HG03521 (cell line): ENCODE measurements around the gene ZRSR2.
A peak's percentile ranks its signal among the peaks of the same experiment; 100 is the strongest.
"Not testable (repeated sequence)": the region's sequence is repeated elsewhere in the genome, so short reads cannot be mapped to it uniquely, and the experiment has no call there.

Experiments
- ATAC-seq: cut with Tn5 transposase; IDR thresholded peaks from one replicate; pipeline ENCODE4 v1.9.1; 2021; ENCODE audit warnings: mild to moderate bottlenecking, moderate library complexity; ENCODE audit not compliant: unreplicated experiment

ZRSR2 gene

GRCh38 chrX:15797707-15798106 lies 7.4 kb downstream of the ZRSR2 start:
- ATAC-seq: no peak

DNA sequence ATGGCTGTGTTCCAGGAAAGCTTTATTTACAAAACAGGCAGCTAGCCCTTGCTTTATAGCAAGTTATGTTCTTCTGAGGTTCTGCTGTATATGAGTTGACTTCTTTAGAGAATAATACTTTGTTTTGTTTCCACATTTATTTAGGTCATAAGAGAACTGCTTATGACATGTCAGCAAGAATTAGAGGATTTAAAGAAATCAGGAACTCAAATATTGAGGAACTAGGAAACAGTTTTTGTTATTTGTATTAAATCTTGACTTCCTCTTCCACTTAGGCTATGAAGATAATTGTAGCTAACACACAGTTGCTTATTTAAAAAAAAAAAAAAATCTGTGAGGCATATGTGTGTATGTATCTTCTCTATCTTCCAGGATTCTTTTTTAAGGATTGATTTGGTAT lies 14.3 kb downstream of the ZRSR2 start:
- no peak for ATAC-seq

DNA sequence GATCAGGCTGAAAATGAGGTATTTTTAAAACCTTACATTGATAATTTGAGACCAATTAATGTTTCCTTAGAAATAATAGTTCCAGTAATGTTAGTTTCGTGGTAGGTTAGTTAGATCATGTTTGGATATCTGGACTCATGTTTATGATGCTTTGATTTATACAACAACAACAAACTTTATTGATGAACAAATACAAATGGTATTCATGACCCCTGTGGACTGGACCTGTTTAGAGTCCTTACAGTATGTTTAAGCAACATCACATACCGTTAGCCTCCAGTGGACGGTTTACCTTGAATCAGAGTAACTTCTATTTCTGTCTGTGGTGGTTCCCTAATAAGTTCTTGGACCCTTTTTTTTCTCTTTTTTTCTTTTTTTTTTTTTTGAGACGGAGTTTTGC lies 18.0 kb downstream of the ZRSR2 start:
- ATAC-seq: no peak

DNA sequence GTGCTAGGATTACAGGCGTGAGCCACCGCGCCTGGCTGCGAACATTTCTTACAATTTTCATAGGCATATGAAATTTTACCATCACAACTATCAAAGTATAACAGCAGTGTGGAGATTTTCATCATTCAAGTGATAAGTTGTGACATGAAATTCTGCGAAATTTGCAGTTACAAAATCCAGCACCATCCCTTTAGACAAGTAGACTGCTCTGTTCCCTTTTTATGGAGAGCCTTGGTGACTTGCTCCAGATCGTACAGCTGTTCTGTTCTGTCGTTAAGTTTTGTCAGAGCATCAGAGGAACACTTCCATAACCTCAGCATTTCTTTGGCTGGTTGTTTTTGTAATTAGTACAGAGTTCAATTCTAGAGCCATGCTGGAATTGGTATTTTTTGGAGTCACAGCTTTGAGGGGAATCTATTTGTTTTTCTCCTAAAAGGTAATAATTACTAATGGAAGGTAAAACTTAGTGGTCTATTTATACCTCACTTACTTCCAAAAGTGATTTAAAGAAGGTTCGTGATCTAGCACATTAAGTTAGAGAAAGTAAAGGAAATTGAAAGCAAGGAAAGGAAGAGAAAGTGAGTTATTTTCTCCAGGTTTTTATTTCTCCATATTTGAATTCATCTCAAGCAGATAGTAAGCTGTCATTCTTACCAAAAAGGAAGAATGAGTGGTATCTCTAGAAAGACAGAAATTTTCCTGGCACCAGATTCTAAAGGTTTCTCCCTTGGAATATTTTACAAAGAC lies 22.1 kb downstream of the ZRSR2 start:
- no peak for ATAC-seq

- no peak for ATAC-seq
Observed at GRCh38 chrX:15813416-15813815, 23.1 kb downstream of the ZRSR2 start.

- ATAC-seq: no peak
Observed at GRCh38 chrX:15814771-15815365, 24.6 kb downstream of the ZRSR2 start.

- ATAC-seq: peak; percentile 61
Observed at GRCh38 chrX:15815779-15816437, 25.6 kb downstream of the ZRSR2 start.

DNA sequence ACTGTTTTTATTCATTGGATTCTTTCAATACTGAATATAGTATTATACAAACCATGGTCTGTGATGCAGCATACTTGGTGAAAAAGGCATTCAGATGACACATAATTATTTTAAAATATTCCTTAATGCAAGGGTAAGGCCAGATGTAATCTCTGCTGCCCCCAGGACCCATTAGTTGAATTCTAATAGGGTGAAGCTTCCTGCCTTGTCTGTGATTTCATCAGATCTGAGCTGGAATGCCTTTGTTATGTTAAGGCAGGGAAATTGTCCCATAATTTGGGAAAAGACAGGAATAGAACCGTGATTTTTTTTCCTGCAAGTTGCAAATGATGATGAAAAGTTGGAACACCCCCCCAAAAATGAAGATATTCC lies 26.1 kb downstream of the ZRSR2 start:
- ATAC-seq: no peak

DNA sequence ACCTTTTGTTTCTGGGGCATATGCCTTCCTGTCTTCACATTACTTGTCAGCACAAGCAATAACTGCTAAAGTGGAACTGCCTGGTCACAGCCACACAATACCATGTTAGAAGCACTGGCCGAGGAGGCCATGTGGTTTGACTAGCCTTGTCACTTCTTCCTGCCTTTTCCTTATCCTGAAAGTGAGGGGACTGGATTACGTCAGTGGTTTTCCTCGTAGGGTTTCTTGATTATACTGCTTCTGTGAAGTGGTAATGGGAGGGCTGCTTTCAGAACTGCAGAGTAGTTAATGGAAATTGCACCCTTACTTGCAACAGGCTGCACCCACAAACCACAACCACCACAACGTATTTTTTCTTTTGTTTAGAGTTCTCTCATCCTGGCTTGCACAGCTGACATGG lies 26.6 kb downstream of the ZRSR2 start:
- ATAC-seq: no peak

GRCh38 chrX:15820106-15821073 lies 30.1 kb downstream of the ZRSR2 start:
- ATAC-seq: no peak

DNA sequence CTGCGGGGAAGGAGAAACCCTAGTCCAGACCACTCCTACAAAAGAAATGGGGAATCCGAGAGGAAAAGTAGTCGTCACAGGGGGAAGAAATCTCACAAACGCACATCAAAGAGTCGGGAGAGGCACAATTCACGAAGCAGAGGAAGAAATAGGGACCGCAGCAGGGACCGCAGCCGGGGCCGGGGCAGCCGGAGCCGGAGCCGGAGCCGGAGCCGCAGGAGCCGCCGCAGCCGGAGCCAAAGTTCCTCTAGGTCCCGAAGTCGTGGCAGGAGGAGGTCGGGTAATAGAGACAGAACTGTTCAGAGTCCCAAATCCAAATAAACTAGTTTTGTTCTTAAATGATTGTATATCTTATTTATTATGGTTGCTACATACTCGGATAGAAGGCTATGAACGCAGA lies 32.6 kb downstream of the ZRSR2 start:
- ATAC-seq: no peak

DNA sequence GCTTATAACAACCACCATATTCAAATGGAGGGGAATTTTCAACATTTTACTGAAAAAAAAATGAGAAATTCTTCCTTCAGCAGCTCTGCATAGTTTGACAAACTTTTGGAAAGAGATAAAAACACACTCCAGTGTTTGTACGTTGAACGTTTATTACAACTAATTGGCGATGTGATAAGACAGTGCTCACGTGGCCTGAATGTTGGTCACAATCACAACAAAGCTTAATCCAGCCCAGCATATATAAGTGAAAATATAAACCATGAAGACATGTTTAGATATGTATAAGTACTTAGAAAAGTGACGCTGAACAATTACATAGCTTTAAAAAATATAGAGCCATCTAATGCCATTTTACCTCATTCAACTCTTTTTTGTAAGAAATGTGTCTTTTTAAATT lies 35.7 kb downstream of the ZRSR2 start:
- ATAC-seq: no peak

DNA sequence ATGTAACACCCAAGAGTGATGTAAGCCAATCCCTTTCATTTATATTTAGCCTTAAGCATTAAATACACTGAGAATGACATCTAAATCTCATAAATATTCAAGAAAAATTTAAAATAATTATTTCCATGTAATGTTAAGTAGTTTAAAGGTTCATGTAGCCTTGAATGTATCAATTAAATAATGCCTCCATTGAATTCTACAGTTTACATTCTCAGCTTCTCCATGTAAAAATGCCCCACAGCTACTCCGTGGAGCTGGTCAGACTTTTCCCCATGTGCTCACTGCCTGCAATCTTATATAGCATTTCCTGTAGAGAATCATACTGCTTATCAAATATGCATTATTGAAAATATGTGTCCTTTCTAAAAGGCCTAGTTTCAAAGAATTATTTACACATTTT lies 38.9 kb downstream of the ZRSR2 start:
- no peak for ATAC-seq

GRCh38 chrX:15831347-15831746 lies 41.1 kb downstream of the ZRSR2 start:
- ATAC-seq: not testable (repeated sequence)

DNA sequence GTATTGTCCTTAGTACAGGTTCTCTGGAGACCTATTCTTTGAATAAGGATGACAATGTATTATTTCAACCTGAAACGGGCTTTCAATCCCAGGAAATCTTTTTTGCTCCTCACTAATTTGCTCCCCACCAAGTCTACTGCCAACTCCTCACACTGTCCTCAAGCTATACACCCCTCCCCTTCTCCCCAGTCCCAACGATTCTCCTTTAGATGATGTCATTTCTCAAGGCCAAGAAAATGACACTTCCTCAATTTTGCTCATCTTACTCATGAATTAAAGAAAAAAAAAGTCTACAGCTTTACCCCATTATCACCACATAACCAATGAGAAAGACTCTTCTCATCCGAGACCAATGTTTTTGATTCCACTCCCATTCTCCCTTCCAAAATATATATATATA lies 43.8 kb downstream of the ZRSR2 start:
- no peak for ATAC-seq

GRCh38 chrX:15834827-15835595 lies 44.7 kb downstream of the ZRSR2 start:
- no peak for ATAC-seq

DNA sequence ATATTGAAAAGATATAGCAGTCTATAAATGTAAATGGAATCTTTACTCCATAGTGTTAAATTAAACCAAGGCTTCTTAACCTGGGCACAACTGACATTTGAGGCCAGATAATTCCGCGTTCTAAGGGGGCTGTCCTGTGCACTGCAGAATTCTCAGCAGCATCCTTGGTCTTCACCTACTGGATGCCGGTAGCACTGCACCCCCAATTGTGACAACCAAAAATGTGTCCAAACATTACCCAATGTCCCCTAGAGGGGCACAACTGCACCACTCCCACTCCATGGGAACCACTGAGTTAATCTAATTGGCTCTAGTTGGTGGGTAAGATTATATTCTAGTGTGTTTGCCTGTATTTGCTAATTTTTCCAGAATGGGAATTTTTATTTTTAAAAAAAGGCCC lies 47.7 kb downstream of the ZRSR2 start:
- no peak for ATAC-seq

DNA sequence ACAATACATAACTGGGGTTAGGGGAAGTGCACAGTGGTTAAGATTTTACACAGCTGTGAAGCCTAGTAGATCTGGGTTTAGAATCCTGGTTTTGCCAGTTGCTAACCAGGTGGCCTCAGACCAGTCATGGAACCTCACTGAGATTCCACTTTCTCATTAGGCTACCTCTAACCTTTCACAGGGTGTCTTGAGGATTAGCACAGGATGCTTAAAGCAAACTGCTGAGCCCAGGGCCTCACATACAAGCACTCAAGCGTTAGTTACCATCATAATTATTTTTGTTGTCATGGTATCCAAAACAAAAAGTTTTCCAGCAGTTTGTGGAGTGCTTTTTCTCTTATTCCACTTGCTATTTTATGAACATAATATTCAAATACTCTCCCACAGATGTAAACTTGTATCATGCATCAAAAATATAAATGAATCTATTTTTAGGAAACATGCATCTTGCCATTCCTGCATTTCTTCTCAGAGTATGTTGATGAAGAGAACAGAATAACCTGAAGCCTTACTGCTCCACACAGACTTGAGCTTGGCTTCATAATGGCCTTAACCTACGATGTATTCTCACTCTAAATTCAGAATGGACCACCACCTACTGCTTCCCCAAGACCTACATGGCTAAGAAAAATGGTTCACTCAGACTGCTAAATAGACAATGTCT lies 51.7 kb downstream of the ZRSR2 start:
- ATAC-seq: no peak

DNA sequence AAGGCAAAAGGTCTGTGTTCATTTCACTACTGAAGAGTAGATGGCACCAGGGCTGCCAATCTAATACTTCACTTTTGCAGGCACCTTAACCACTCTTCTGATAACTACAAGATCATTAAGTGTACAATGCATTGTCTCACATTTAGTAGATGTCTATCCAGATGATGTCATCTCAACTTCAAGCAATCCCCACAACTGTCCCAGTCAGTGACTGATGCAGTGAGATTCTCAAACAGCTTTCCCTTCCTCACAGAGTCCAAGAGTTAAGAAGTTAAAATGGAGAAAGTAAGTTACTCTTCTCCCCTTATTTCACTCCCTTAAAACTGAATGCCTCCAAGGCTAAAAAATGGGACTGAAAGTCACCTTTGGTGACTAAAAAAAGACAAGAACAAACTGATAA lies 53.7 kb downstream of the ZRSR2 start:
- ATAC-seq: no peak

DNA sequence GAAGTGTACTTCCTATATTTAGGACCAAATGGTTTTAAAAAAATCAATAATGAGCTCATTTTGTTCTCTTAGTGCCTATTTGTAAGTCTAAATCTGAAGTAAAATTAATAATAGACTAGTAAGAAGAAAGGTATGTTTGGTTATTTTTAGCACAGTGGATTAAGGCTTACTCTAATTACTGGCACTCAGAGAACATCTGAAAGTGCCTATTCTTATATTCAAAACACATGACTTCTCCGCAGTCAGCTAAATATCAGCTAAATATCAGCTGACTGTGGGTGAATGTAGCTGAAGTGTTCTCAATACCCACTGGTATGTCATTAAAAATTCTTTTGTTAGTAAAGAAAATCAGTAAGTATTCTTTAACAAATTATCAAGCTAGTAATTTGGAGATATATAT lies 58.3 kb downstream of the ZRSR2 start:
- ATAC-seq: no peak
